Keratinocyte (primary cell): ENCODE data around the gene GKN2. TPM values are rescaled to one million over a fixed set of nuclear protein-coding genes. Genes with fewer than 3 reads are reported as not detected.

ENCODE experiments used
- DNase-seq: peaks from one replicate; pipeline ENCODE4 v3.0.0-alpha.2; 2011; ENCODE audit warnings: low read depth, missing footprints, low spot score
- FAIRE-seq: peaks from 2 replicates; lab custom pipeline; 2011; peaks lifted over from hg19 to GRCh38; lab: Jason Lieb, UNC
- H2AFZ ChIP-seq: 2 replicates; pipeline ENCODE4 v1.6.0; 2012; ENCODE audit warnings: low read length, control low read depth, inconsistent platforms; ENCODE audit not compliant: control insufficient read depth
- H3K27ac ChIP-seq: 2 replicates; pipeline ENCODE4 v1.5.1; 2011; ENCODE audit warnings: low read length; ENCODE audit not compliant: control insufficient read depth, insufficient read depth
- H3K27me3 ChIP-seq: 3 replicates; pipeline ENCODE4 v1.6.0; 2011; ENCODE audit warnings: low read length; ENCODE audit not compliant: control insufficient read depth, insufficient read depth; ENCODE audit errors: extremely low read depth
- H3K36me3 ChIP-seq, 2 experiments: 2 replicates in 1 of 2; 3 replicates in 1 of 2; pipeline ENCODE4 v1.5.1; 2011; ENCODE audit warnings: low read length in 2 of 2, mild to moderate bottlenecking in 1 of 2; ENCODE audit not compliant: control insufficient read depth in 2 of 2, insufficient read depth in 2 of 2; ENCODE audit errors: extremely low read depth in 1 of 2
- H3K4me1 ChIP-seq: 3 replicates; pipeline ENCODE4 v1.5.1; 2011; ENCODE audit warnings: low read length; ENCODE audit not compliant: control insufficient read depth, insufficient read depth; ENCODE audit errors: extremely low read depth
- H3K4me2 ChIP-seq: 3 replicates; pipeline ENCODE4 v1.6.0; 2011; ENCODE audit warnings: low read depth, low read length; ENCODE audit not compliant: control insufficient read depth, insufficient read depth; ENCODE audit errors: extremely low read depth
- H3K4me3 ChIP-seq, 3 experiments: fragments of 200-600 bp in 1 of 3; sonication (generic) in 1 of 3; 2 replicates in 2 of 3; 3 replicates in 1 of 3; pipeline ENCODE4 v1.5.1; 2011 to 2016; ENCODE audit warnings: low read length in 3 of 3, mild to moderate bottlenecking in 3 of 3, control low read depth in 2 of 3, inconsistent platforms in 1 of 3, low read depth in 1 of 3, mixed read lengths in 1 of 3, mixed run types in 1 of 3, moderate library complexity in 1 of 3; ENCODE audit not compliant: control insufficient read depth in 2 of 3, insufficient read depth in 2 of 3; ENCODE audit errors: extremely low read depth in 1 of 3
- H3K79me2 ChIP-seq: 2 replicates; pipeline ENCODE4 v1.6.0; 2012; ENCODE audit warnings: low read length; ENCODE audit not compliant: control insufficient read depth, insufficient read depth
- H3K9ac ChIP-seq: 3 replicates; pipeline ENCODE4 v1.6.0; 2011; ENCODE audit warnings: low read length; ENCODE audit not compliant: control insufficient read depth, insufficient read depth; ENCODE audit errors: extremely low read depth
- H3K9me1 ChIP-seq: 3 replicates; pipeline ENCODE4 v1.6.0; 2011; ENCODE audit warnings: low read length; ENCODE audit not compliant: control insufficient read depth, insufficient read depth; ENCODE audit errors: extremely low read depth
- H3K9me3 ChIP-seq: 2 replicates; pipeline ENCODE4 v1.5.1; 2012; ENCODE audit warnings: low read depth, low read length; ENCODE audit not compliant: control insufficient read depth
- H4K20me1 ChIP-seq: 3 replicates; pipeline ENCODE4 v1.6.0; 2011; ENCODE audit warnings: low read length; ENCODE audit not compliant: control insufficient read depth, insufficient read depth; ENCODE audit errors: extremely low read depth
- EZH2 ChIP-seq: IDR thresholded peaks from one replicate; pipeline ENCODE4 v1.6.1; 2012; ENCODE audit warnings: inconsistent platforms, mild to moderate bottlenecking, low read length, moderate library complexity
- dilution Hi-C: fragments of 300-500 bp; cut with MboI; formaldehyde crosslinking; loops from one replicate; pipeline ENCODE4 v1.7.0; 2020; ENCODE audit warnings: low sequenced_read_pairs; ENCODE audit not compliant: extremely low pct_ligation_motif_present
- polyA plus RNA-seq, 5 experiments: library from polyadenylated mRNA; depleted of rRNA in 3 of 5; stranded (reverse) in 3 of 5; stranded (forward) in 1 of 5; unstranded in 1 of 5; fragments of >200 nt; gene quantifications; 1 replicate in 1 of 5; 2 replicates in 3 of 5; 3 replicates in 1 of 5; pipeline versions ENCODE4 v1.2.1 to v1.2.3, GENCODE V29; 2011 to 2012; ENCODE audit warnings: missing spikeins in 2 of 5, low read depth in 1 of 5, low replicate concordance in 1 of 5
- TF ChIP-seq, protein P1 (sequence below), 3 experiments: IDR thresholded peaks in 1 of 3; conservative IDR thresholded peaks in 1 of 3; optimal IDR thresholded peaks in 1 of 3; 2 replicates in 2 of 3; 3 replicates in 1 of 3; pipeline versions ENCODE3 to v1.5.1; 2011; ENCODE audit warnings: low read length in 3 of 3, mild to moderate bottlenecking in 3 of 3, moderate library complexity in 2 of 3, control low read depth in 1 of 3, inconsistent platforms in 1 of 3; ENCODE audit not compliant: insufficient read depth in 2 of 3; ENCODE audit errors: extremely low read depth in 1 of 3

GKN2 gene
- polyA plus RNA-seq, 1 donor (not counting 4 experiments of a cell fraction or from before 2014, with no cell fraction given): 0.08 TPM

GRCh38 chr2:68980956-68981355 is 28.3 kb upstream of the GKN2 start:
- H3K9me3 ChIP-seq: no peaks in the 10 kb centered on the region
- no peak overlapping the region for H2AFZ ChIP-seq
- no peaks in the 10 kb centered on the region for H4K20me1 ChIP-seq
- H3K4me2 ChIP-seq: no peak overlapping the region
- no peaks in the 10 kb centered on the region for H3K79me2 ChIP-seq
- dilution Hi-C loops: no loop called here
- H3K27ac ChIP-seq: no peak overlapping the region
- FAIRE-seq (no peak), DNase-seq (no peak)
- H3K9me1 ChIP-seq: no peaks in the 10 kb centered on the region
- TF ChIP-seq, protein P1, sequence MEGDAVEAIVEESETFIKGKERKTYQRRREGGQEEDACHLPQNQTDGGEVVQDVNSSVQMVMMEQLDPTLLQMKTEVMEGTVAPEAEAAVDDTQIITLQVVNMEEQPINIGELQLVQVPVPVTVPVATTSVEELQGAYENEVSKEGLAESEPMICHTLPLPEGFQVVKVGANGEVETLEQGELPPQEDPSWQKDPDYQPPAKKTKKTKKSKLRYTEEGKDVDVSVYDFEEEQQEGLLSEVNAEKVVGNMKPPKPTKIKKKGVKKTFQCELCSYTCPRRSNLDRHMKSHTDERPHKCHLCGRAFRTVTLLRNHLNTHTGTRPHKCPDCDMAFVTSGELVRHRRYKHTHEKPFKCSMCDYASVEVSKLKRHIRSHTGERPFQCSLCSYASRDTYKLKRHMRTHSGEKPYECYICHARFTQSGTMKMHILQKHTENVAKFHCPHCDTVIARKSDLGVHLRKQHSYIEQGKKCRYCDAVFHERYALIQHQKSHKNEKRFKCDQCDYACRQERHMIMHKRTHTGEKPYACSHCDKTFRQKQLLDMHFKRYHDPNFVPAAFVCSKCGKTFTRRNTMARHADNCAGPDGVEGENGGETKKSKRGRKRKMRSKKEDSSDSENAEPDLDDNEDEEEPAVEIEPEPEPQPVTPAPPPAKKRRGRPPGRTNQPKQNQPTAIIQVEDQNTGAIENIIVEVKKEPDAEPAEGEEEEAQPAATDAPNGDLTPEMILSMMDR (optimal IDR thresholded peaks at IDR 0.05 in 1 of 3, IDR thresholded peaks at IDR 0.05 in 1 of 3, conservative IDR thresholded peaks at IDR 0.05 in 1 of 3; ENCODE audit: extremely low read depth in 1 of 3, insufficient read depth in 2 of 3, low read length in 3 of 3): no peak
- H3K4me3 ChIP-seq: no peak overlapping the region
- no peaks in the 10 kb centered on the region for H3K36me3 ChIP-seq
- peaks cover 3% of the 10 kb centered on the region for H3K27me3 ChIP-seq
- no peak overlapping the region for H3K9ac ChIP-seq
- no peaks in the 10 kb centered on the region for H3K4me1 ChIP-seq

DNA sequence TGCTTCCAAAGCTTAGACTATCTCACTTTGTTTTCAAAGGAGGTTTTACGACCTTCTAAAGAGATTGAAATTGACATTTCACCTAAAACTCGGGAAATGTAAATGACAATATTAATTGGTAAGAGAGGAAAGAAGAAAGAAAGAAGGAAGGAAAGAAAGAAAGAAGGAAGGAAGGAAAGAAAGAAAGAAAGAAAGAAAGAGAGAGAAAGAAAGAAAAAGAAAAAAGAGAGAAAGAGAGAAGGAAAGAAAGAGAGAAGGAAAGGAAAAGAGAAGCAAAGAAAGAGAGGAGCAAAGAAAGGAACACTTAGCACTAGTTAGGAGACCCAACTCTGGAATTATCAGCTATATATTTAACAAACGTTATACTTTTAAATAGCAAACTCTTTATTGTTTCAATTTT is 25.4 kb upstream of the GKN2 start:
- dilution Hi-C loops: no loop called here
- H4K20me1 ChIP-seq: no peaks in the 10 kb centered on the region
- H2AFZ ChIP-seq: no peak overlapping the region
- no peak overlapping the region for H3K27ac ChIP-seq
- no peak overlapping the region for H3K4me2 ChIP-seq
- no peak overlapping the region for H3K9ac ChIP-seq
- no peak for TF ChIP-seq EZH2
- TF ChIP-seq, protein P1 (optimal IDR thresholded peaks at IDR 0.05 in 1 of 3, IDR thresholded peaks at IDR 0.05 in 1 of 3, conservative IDR thresholded peaks at IDR 0.05 in 1 of 3; ENCODE audit: extremely low read depth in 1 of 3, insufficient read depth in 2 of 3, low read length in 3 of 3): no peak
- H3K9me3 ChIP-seq: no peaks in the 10 kb centered on the region
- peaks cover 4% of the 10 kb centered on the region for H3K4me1 ChIP-seq
- no peaks in the 10 kb centered on the region for H3K36me3 ChIP-seq
- H3K9me1 ChIP-seq: no peaks in the 10 kb centered on the region
- no peaks in the 10 kb centered on the region for H3K79me2 ChIP-seq
- H3K27me3 ChIP-seq: peaks cover 3% of the 10 kb centered on the region
- H3K4me3 ChIP-seq: no peak overlapping the region
- FAIRE-seq: no peak
- no peak for DNase-seq
